GM19395 (cell line): ENCODE data around the gene CEBPE.

Source experiments
- ATAC-seq: cut with Tn5 transposase; IDR thresholded peaks from one replicate; pipeline ENCODE4 v1.9.1; 2021; ENCODE audit warnings: mild to moderate bottlenecking, moderate library complexity; ENCODE audit not compliant: unreplicated experiment

The CEBPE gene

DNA sequence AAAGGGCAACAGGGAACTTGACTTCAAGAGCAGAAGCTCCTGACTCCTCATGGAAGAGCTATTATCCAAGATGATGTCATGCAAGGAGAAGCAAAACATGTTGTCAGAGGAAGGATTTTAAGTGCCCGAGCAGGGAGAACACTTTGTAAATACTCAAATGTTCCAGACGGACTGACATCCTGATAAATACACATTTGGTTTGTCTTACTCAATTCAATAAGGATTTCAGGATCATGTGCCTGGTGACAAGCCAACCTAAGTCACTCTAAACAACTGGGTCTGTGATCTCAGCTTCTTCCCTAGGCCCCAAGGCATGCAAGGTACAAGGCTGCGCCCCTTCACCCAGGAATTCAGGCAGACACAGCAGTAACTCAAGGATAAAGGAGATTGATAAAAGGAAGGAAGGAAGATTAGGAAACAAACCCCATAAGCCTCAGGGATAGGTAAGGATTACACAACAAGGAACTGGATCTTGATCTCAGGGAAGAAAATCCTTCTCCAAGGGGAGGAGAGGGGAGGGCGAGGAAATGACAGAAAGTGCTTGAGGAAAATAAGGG lies 26.8 kb upstream of the CEBPE start:
- ATAC-seq, result no peak

DNA sequence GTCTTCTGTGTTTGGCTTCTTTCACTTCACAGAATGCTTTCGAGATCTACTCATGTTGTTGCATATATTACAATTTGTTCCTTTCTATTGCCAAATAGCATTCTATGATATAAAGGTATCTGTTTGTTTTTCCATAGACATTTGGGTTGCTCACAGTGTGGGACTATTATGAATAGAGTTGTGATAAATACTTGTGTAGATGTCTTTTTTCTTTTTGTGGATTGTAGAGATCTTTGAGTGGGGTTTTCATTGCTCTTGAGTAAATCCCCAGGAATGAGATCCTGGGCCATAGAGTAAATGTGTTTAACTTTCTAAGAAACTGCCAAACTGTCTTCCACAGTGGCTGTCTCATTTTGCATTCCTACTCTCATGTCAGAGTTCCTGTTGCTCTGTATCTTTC lies 24.9 kb upstream of the CEBPE start:
- no peak for ATAC-seq

DNA sequence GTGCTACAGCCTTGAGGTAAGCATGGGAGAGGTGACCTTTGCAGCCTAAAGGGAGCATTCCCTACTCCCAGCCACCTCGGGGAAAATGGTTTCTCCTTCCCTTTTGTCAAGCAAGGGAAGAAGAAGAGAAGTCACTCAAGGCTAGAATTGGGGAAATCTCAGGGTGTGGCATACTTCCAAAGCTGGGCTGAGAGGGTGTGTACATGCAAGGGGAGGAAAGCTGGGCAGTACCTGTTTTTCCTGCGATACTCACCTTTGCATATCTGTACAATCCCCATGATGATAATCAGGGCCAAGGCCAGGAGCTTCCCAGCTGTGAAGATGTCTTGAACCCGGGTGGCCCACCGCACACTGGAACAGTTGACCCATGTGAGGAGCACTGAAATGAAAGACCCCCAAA lies 23.8 kb upstream of the CEBPE start:
- ATAC-seq, result no peak

DNA sequence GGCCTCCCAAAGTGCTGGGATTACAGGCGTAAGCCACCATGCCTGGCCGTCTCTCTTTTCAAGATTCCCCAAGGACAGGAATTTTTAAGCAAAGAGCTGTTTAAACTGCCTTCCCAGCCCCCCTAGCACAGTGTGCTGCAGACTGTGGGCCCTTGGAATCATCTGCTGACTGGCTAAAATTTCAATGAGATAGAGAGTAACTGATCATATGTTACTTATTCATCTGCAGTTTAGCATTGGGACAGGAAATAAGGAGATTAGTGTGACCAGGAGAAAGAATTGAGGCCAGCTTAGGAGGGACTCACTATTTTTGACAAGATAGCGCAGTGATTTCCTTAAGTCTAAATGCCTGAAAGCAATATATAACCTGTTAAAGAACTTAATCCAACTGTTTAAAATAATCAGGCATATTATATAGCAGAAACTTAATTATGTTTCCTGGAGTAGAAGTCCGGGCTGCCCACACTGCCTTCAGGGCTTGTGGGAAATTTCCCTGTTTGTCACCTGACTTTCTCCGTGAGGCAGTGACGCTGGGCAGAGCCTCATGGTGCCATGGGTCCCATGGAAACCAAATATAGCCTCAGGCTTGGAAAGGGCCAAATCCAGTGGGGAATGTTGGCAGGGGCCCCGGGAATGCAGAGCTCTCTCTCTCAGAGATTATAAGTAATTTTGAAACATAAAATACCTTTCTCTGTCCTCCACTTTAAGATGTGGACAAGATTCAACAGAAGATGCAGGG lies 22.8 kb upstream of the CEBPE start:
- ATAC-seq, result no peak

DNA sequence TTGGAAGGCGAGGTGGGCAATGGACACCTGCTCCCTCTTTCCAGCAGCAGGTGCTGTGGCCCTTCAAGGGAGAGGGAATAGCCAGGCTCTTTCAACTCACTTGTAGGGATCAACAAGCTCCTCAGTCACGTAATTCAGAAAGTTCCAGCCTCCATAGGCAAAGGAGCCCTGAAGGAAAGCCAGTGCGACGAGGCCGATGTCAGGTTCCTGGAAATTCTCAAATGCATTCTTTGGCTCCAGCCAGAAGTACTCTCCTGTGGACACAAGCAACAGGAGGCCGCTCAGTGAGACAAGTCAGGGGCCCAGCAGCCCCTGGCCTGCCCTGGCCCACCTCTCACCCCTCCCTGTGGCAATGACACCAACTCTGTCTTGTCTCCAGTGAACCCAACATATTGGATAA lies 21.3 kb upstream of the CEBPE start:
- ATAC-seq, result no peak

DNA sequence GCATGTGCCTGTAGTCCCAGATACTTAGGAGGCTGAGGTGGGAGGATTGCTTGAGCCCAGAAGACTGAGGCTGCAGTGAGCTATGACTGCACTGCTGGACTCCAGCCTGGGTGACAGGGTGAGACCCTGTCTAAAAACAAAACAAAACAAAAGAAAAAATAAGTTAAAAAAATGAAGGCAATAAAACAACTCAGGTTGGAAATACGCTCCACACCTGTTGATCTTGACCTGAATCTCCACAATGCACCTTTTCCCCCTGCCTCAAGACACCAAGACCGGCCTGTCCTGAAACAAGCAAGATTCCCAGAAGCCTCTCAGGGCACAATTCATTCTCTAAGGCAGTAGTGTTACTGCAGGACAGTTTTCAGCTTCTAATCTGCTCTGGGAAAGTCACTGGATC lies 20.8 kb upstream of the CEBPE start:
- no peak for ATAC-seq

DNA sequence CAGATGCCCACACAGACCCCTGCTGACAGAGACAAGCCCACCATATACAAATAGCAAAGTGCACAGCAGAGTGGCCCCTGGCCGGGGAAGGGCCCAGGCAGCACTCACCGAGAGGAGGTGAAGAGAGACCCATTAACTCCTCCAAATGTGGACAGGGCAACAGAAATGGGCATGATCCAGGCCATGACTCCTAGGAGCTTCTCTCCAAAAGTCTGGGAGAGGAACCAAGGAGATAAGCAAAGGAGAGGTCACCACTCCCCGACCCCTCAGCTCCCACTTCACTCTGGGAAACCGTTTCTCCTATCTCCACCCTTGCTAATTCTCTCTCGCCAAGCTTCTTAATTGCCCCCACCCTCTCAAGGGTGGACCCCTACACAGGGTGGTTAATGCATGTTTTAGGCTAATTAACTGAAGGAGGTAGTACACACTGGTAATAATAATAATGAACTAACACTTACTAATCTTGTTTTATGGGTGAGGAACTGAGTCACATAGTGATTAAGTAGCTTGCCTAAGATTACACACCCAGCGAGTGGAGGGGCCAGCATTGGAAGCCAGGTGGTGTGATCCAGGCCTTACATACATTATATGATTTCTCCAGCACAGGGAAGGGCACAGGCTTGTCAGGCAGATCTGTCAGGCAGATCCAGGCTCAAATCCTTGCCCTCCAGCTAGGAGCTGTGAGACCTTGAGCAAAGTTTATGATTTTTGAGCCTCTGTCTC lies 18.9 kb upstream of the CEBPE start:
- ATAC-seq, result no peak

DNA sequence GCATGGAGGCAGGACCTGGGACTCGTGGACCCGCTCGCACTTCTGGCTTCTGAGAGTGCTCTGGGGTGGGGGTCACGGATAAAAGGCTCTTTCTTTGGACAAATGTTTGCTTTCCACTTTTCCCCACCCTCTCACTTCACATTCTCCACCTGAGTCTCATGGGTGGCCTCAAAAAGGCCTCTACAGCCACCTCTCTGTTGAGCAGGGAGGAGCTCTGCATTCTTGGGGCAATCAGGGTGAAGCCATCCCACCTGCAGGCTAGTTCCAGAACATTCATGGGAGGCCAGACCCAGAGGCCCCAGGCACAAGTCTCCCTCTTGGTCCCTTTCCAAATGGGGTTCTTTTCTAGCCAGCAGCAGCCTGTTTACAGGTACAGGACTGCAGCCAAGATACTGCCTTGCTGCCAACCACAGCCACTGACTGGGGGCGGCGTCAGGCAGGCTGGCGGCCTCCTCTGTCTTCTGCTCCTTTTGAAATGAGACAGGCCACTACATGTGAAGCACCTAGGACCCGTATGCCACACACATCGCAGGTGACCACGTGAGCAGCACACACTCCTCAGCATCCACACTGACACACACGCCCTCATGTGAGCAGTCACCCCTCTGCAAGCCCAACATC lies 18.2 kb upstream of the CEBPE start:
- ATAC-seq, result no peak

DNA sequence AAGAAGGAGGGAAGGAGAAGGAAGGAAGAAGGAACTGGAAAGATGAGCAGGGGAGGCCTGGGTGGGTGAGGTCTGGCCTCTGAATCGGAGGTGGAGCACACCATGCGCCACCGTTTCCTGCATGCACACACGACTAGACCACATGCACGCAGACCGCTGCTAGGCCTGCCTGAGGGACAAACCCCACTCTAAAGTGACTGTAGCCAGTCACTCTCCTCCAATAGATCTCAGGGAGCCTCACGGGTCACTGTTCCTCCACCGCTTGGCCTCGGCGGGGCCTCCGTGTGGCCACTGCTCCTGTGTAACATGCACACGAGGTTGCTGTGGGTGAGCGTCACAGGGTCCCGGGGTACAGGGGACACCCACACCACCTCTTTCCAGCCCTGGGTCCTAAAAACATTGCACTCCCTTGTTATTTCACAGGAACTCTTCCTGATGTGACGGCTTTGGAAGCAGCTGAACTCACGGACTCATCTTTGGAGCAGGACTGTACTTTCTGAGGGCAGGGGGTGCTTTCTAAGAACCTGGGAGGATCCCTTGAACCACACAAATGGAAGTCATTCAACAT lies 17.6 kb upstream of the CEBPE start:
- no peak for ATAC-seq

DNA sequence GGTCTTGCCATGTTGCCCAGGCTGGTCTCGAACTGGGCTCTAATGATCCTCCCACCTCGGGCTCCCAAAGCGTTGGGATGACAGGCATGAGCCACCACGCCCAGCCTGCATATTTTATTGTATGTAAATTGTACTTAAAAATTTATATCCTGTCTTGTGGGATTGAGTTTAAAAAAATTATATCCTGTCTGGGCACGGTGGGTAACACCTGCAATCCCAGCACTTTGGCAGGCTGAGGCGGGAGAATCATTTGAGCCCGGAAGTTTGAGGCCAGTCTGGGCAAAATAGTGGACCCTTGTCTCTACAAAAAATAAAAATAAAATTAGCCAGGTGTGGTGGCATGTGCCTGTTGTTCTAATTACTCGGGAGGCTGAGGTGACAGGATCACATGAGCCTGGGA lies 13.9 kb upstream of the CEBPE start:
- ATAC-seq, result no peak

DNA sequence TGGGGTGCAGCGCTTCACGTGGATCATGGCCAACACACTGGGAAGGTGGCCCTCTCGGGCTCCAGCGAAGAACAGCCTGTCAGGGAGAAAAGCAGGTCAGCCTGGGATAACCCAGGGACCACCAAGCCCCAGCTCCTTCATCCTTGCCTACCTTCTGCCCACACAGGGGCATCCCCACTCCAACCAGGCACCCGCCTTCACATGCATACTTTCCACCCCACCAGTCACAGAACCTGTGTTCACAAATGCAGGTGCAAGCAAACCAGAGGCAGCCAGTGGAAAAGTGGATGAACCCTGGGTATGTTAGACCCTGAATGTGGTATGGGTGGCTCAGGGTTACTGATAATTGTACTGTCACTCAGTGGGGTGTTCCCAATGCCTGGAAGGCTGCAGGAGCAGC lies 12.4 kb upstream of the CEBPE start:
- no peak for ATAC-seq

DNA sequence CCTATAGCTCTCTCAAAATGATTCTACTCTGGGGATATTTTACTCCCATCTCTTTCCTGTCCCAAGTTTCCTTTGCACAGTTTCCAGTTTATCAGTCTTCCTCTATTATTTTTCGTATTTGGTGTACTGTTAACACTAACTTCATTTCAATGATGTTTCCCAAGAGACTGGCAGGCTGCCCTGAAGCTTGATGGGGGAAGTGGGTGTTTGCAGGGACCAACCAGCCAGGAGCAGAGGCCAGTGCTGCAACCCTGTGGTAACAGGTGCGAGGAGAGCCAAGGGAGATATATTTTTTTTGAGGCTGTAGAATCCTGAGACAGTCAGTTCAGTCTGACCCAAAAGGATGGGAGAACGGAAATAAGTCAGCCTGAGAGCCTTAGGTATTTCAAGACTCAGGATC lies 11.8 kb upstream of the CEBPE start:
- ATAC-seq, result no peak

DNA sequence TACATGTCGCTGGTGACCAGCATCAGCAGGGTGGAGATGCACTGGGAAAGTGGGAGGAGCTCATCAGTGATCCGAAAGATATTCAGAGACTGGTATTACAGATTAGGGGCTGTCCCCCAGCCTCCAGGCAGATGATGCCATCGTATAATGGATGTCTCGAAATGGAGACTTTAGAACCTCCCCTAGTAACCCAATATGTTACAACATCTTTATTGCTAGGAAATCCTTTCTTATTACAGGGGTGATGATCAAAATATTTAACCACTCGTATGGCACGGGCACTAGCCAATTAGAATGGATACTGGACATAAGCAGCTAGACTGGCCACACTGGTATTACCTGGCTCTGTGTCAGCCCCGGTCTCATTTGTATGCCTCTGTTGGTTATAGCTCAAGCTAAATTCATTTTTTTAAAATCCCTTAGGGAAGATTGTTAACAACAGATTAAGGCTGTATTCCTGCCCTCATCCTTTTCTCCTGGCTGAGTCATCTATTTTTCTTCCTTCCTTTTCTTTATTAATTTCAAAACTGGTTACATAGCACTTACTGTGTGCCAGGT lies 10.8 kb upstream of the CEBPE start:
- ATAC-seq, result no peak

DNA sequence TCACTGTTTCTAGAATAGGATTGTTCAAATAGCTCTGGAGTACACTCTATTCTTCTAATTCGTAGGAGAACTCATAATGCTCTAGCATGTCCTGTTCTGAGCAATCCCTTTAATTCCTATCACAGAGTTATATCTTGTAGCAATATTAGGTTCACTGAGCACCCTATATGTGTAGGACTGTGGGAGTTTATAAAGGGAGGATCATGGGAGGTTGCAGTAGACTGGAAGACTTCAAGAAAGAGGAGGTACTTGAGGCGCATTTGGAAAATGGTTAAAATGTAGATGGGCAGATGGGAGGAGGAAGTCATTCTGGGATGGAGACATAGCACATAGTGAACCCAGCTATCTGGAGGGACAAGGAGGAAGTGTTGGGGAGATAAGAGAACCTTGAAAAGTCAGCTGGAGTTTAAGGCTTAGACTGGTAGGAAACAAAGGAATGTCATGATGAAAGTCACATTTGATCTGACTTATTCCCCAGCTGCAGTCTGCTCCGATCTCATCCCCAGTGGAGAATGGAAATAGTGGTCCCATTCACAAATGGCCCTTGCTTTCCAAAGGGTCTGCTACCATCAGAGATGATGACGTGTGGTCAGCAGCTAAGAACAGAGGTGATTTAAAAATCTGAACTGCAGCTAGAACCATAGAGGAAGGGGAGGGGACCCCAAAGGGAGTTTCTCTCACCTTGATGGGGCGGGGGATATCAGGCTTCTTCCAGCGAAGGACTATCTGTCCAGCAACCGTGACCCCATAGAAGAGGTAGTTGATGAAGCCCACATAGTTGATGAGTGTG lies 10.1 kb upstream of the CEBPE start:
- no peak for ATAC-seq

DNA sequence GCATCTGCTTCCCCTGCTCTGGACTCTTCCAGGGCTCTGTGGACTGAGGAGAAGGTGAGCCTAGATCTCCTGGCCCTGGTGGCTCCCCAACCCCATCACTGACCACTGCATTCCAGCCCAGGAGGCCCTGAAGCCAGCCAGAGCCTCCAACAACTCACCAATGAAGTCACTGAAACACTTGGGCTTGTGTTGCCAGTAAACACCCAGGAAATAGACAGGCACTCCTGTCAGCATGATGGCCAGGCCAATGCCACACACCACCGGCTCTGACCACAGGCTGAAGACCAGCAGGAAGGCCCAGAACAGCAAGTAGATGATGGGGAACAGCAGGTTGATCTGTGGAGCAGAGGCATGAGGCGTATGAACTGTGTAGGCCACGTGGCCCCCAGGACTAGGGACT lies 8.8 kb upstream of the CEBPE start:
- no peak for ATAC-seq

DNA sequence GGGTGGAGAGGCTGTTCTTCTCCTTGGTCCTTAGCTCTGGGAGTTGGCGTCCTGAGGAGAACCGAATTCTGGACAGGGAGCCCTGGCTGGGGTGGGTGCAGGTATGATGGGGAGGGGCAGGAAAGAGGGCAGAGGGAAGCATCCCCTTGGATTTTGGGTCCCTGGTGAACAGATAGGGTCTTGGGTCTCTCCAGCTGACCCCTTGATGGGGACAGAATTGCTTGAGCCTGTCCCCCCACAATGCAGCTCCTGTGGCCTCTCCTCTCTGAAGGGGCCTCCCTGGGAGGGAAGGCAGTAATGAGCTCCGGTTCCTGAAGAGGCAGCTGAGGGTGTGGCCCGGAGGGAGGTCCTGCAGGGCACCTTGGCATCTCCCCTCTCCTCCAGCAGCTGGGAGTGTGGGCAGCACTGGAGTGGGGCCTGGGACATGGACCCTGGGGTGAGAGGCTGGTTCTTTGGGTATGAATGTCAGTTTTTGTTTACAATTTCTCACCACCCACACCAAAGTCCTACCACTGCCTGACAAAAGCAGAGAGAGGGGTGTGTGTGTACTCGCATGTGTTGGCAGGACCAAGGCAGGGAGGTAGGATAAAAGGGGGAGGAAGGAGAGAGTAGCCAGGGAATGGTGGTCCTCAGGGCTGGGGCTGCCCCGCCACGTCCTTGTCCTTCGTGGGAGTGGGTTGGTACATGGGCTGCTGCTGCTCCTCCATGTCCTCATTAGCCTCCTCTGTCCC lies 7.7 kb upstream of the CEBPE start:
- no peak for ATAC-seq

DNA sequence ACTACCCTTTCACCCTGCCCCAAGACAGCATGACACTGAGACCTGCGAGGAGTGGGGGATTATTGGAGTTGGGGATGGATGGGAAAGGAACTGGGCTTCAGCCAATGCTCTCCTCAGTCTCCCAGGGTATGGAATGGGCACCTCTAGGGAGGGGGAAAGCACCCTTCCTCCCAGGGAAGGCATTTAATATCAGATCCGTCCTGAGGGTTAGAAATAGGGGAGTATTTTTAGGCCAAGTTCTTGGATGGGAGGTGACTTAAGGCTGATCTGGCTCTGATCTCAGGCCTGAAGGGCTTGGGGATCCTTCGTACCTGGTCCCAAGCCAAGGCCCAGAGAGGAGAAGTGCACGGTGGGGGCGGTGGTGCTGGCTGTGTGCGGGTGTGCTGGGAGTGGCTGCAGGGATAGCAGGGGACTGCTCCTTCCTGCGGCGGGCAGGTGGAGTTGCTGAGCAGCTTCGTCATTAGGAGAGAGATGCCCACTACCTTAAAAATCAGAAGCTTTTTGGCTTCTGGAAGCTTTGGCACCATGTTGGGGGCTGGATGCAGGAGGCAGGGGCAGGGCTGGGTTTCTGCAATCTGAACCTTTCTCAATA lies 7.0 kb upstream of the CEBPE start:
- ATAC-seq, result no peak

DNA sequence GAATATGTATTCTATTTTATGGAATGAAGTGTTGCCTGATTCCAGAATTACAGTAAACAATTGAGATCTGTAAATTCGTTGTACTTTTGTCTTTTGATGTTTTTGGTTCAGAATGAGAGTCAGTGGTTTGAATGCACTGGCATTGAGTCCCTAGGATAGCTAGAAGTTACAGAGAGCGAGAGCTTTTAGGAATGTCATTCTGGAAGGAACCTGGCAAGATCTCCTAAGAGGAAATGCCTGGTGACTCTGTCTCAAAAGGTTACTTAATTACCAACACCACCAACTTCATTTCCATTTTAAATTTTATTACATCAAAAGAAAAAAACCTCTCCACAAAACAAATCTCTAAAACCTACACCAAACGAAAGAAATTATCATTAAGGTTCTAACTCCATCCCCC lies 6.0 kb upstream of the CEBPE start:
- ATAC-seq, result no peak

DNA sequence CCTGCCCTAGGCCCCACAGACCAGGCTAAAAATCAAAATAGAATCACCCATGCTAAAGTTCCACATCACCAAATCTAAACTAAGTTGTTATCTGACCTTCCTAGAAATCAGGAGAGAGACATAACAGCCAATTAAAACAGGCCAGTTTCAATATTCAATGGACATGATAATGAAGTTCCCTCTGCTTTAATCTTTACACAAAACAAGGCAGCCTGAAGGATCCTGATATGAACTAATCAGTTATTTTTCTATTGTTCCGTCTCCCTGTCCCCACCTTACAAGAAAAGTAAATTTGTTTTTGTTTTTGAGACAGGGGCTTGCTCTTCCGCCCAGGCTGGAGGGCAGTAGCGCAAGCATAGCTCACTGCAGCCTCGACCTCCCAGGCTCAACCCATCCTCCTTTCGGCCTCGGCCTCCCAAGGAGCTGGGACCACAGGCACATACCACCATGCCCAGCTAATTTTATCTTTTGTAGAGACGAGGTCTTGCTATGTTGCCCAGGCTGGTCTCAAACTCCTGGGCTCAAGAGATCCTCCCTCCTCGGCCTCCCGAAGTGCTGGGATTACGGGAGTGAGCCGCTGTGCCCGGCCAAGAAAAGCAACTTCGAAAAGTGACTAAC lies 5.4 kb upstream of the CEBPE start:
- ATAC-seq, result no peak
